Skeletal muscle tissue (tissue), 4 donors: ENCODE measurements around the gene IL27RA. TPM values are rescaled to one million over a fixed set of nuclear protein-coding genes. Genes with fewer than 3 reads are reported as not detected.

ENCODE experiments used
- H3K27ac ChIP-seq: one replicate; pipeline ENCODE4 v1.7.0; 2013; ENCODE audit warnings: mild to moderate bottlenecking, low read depth, low read length, inconsistent platforms
- H3K27me3 ChIP-seq, 3 donors: one replicate each; pipeline ENCODE4 v1.7.0; 2013; ENCODE audit warnings: low read length in 3 of 3; ENCODE audit not compliant: control insufficient read depth in 3 of 3, insufficient read depth in 3 of 3
- H3K36me3 ChIP-seq, 3 donors: one replicate each; pipeline ENCODE4 v1.7.0; 2013; ENCODE audit warnings: low read length in 3 of 3; ENCODE audit not compliant: control insufficient read depth in 3 of 3, insufficient read depth in 3 of 3
- H3K4me1 ChIP-seq, 3 donors: one replicate each; pipeline ENCODE4 v1.7.0; 2013; ENCODE audit warnings: low read length in 3 of 3, mild to moderate bottlenecking in 3 of 3; ENCODE audit not compliant: control insufficient read depth in 3 of 3, insufficient read depth in 3 of 3
- H3K4me3 ChIP-seq, 3 donors: one replicate each; pipeline ENCODE4 v1.7.0; 2013; ENCODE audit warnings: low read length in 3 of 3
- H3K9ac ChIP-seq, 3 donors: one replicate each; pipeline ENCODE4 v1.7.0; 2013; ENCODE audit warnings: low read length in 3 of 3, mild to moderate bottlenecking in 3 of 3, moderate library complexity in 2 of 3, low read depth in 1 of 3
- H3K9me3 ChIP-seq, 3 donors: one replicate each; pipeline ENCODE4 v1.7.0; 2013; ENCODE audit warnings: low read length in 3 of 3; ENCODE audit not compliant: control insufficient read depth in 3 of 3
- total RNA-seq: library from RNA; depleted of rRNA; stranded (reverse); fragments of >200 nt; gene quantifications from one replicate; pipeline ENCODE4 v1.2.3, GENCODE V29; 2014
- donor health status: Osteomylitis.

The IL27RA gene
- total RNA-seq, 1 donor from 2014 or later, result 2.6 TPM

DNA sequence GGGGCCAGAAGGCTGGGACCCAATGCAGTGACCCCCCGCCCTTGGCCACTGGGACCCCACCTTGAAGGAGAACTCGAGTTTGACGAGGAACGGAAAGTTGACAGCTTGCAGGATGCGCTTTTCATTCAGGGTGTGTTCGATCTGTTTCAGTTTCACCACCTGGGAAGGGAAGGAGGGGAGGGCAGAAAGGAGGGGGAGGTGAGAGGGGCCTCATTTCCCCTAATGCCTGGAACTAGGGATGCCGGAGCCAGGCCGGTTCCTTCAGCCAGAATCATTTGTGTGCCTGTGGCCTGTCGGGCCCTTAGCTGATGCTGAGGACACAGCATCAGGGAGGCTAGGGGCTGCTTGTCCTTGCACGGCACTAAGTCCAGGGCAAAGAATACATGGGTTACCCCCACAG, 71.2 kb downstream of the IL27RA start:
- H3K9ac ChIP-seq, result no peak overlapping the region
- H3K27ac ChIP-seq, result no peak overlapping the region
- peaks cover 11 to 21% (median 17%) of the 10 kb centered on the region in 3 donors for H3K4me1 ChIP-seq
- no peaks in the 10 kb centered on the region for H3K27me3 ChIP-seq
- no peaks in the 10 kb centered on the region for H3K9me3 ChIP-seq
- H3K4me3 ChIP-seq, result no peak overlapping the region
- peaks cover 37 to 46% (median 39%) of the 10 kb centered on the region in 3 donors for H3K36me3 ChIP-seq

Other genes starting within 250 kb of the IL27RA start
- 2.6 TPM for gene ZSWIM4, start 236.3 kb upstream of the IL27RA start, total RNA-seq
- gene NANOS3, start 154.6 kb upstream of the IL27RA start, total RNA-seq, result not detected
- 1.6 TPM for gene BRME1, start 125.6 kb upstream of the IL27RA start, total RNA-seq
- 2.1 TPM for gene CC2D1A, start 125.6 kb upstream of the IL27RA start, total RNA-seq
- gene PODNL1, start 93.3 kb upstream of the IL27RA start, total RNA-seq, result not detected
- gene DCAF15, start 79.3 kb upstream of the IL27RA start, total RNA-seq, result 6.3 TPM
- gene RFX1, start 25.4 kb upstream of the IL27RA start, total RNA-seq, result 4.7 TPM
- gene RLN3, start 3.6 kb upstream of the IL27RA start, total RNA-seq, result not detected
- gene PALM3, start 30.3 kb downstream of the IL27RA start, total RNA-seq, result not detected
- gene MISP3, start 41.0 kb downstream of the IL27RA start, total RNA-seq, result not detected
- not detected for gene C19orf67, start 54.0 kb downstream of the IL27RA start, total RNA-seq
- gene SAMD1, start 59.0 kb downstream of the IL27RA start, total RNA-seq, result 12.5 TPM
- 137 TPM for gene PRKACA, start 86.0 kb downstream of the IL27RA start, total RNA-seq
- 3.7 TPM for gene ASF1B, start 104.8 kb downstream of the IL27RA start, total RNA-seq
- gene ADGRL1, start 174.4 kb downstream of the IL27RA start, total RNA-seq, result 12.0 TPM